ENCODE measurements around the gene PLAU. TPM values are rescaled to one million over a fixed set of nuclear protein-coding genes. Genes with fewer than 3 reads are reported as not detected.
A peak's percentile ranks its signal among the peaks of the same experiment; 100 is the strongest.

The PLAU gene
- total and polyA plus RNA-seq, 10 of the 15 experiments (the other 5 are each of a cell fraction or from before 2014, with no cell fraction given): 2.5 to 20.9 (median 11.5) TPM

- TF ChIP-seq TBL1XR1 (IDR thresholded peaks at IDR 0.05; ENCODE audit: low read depth, low read length) (peak; percentile 40; the same call in 1 of the 2 replicates), RELB (IDR thresholded peaks at IDR 0.05; ENCODE audit: low read depth) (no peak), PML (IDR thresholded peaks at IDR 0.05; ENCODE audit: low read length) (no peak), ESRRA (IDR thresholded peaks at IDR 0.05; ENCODE audit: low read length) (no peak), EGR1 (IDR thresholded peaks at IDR 0.05; ENCODE audit: borderline replicate concordance in 1 of 2, low read depth in 2 of 2, low read length in 2 of 2) (peak in 1 of 2 experiments; percentile 36; a peak in 1 of 3 replicates), ZBED1 (IDR thresholded peaks at IDR 0.05; ENCODE audit: borderline replicate concordance) (no peak), SRF (IDR thresholded peaks at IDR 0.05; ENCODE audit: low read depth in 2 of 2, low read length in 2 of 2) (no peak), ATF3 (IDR thresholded peaks at IDR 0.05; ENCODE audit: borderline replicate concordance, extremely low read depth, low read depth, low read length) (no peak), ASH2L (IDR thresholded peaks at IDR 0.05; ENCODE audit: borderline replicate concordance, low read depth) (no peak), USF2 (IDR thresholded peaks at IDR 0.05; ENCODE audit: borderline replicate concordance, low read depth, low read length) (no peak), CBFB (IDR thresholded peaks at IDR 0.05; ENCODE audit: low read depth) (0 out of 2 replicates have a peak, but pooled peaks have one; percentile 20), MYC (IDR thresholded peaks at IDR 0.05; ENCODE audit: insufficient read depth, insufficient read length, insufficient replicate concordance, low read length, severe bottlenecking) (no peak), RAD51 (IDR thresholded peaks at IDR 0.05) (no peak), SPI1 (IDR thresholded peaks at IDR 0.05; ENCODE audit: borderline replicate concordance, insufficient read depth, low read depth, low read length) (no peak), FOXK2 (IDR thresholded peaks at IDR 0.05) (no peak), CEBPB (IDR thresholded peaks at IDR 0.05; ENCODE audit: borderline replicate concordance in 1 of 2, low read depth in 2 of 2, low read length in 2 of 2) (no peak), EP300 (IDR thresholded peaks at IDR 0.05; ENCODE audit: borderline replicate concordance in 1 of 2, control insufficient read depth in 1 of 2, low read depth in 2 of 2, low read length in 2 of 2) (no peak), SKIL (IDR thresholded peaks at IDR 0.05; ENCODE audit: low read depth, poor library complexity, severe bottlenecking) (no peak), ZNF24 (IDR thresholded peaks at IDR 0.05) (0 out of 2 replicates have a peak, but pooled peaks have one; percentile 11), SIN3A (IDR thresholded peaks at IDR 0.05; ENCODE audit: low read depth, low read length) (no peak), WRNIP1 (IDR thresholded peaks at IDR 0.05; ENCODE audit: borderline replicate concordance, low read depth, low read length) (no peak), SUPT20H (IDR thresholded peaks at IDR 0.05; ENCODE audit: borderline replicate concordance, control insufficient read depth, low read depth, low read length) (no peak), POLR2AphosphoS5 (IDR thresholded peaks at IDR 0.05; ENCODE audit: low read length) (no peak), HSF1 (IDR thresholded peaks at IDR 0.05; ENCODE audit: low read depth, low read length) (no peak)
These were observed 29.8 kb downstream of the PLAU start (continued) for GRCh38 chr10:73940634-73941221.

Data from GM12878 (cell line).